ENCODE data around the gene ARHGEF10L. TPM values are rescaled to one million over a fixed set of nuclear protein-coding genes. Genes with fewer than 3 reads are reported as not detected.
A peak's percentile ranks its signal among the peaks of the same experiment; 100 is the strongest.
"Not testable (repeated sequence)": the region's sequence is repeated elsewhere in the genome, so short reads cannot be mapped to it uniquely, and the experiment has no call there.

The ARHGEF10L gene
- total RNA-seq, 1 experiment from 2014 or later = 21.6 TPM

DNA sequence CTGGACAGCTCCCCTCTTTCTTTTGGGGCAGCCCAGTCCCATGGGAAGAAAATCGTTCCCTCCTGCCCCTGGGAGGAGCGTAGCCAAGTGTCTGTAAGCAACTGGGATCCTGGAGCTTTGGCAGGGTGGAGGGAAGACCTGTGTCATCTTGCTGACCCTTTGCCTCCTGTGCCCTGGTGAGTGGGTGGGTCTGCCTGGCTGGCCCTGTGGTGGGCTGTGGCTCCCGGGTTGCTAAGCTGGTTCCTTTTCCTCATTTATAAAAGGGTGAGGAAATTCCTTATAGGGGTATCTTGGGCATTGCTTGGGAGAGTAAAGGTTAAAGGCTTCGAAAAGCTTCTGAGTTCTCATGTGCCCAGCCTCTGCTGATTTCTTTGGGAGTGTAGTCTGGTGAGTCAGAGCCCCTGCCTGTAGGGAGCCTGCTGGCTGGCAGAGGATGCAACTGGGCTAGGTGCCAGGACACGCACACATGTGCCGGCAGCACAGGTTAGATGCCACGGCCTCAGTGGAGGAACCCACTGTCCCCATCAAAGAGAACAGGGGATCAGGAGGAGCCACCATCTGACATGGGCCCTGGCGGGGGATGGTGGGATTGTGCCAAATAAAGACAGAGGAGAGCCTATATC is 85.2 kb downstream of the ARHGEF10L start:
- Histone ChIP-seq H3F3A (ENCODE audit: insufficient read depth, low read depth) (peaks cover 10% of the 10 kb centered on the region; the same call in 1 of the 2 replicates), H3K9me2 (ENCODE audit: insufficient read depth) (no peaks in the 10 kb centered on the region), H3K79me2 (ENCODE audit: low read depth) (no peaks in the 10 kb centered on the region), H3K4me2 (peak overlapping the region; percentile 36), H3K27me3 (ENCODE audit: insufficient read depth, low read depth) (no peaks in the 10 kb centered on the region), H3K36me3 (ENCODE audit: low read depth) (no peaks in the 10 kb centered on the region), H2AFZ (no peak overlapping the region), H3K4me1 (replicated peaks; ENCODE audit: insufficient read depth) (peaks cover 19% of the 10 kb centered on the region), H3K9me3 (ENCODE audit: insufficient read depth, low read depth) (no peaks in the 10 kb centered on the region), H3K4me3 (no peak overlapping the region), H4K20me1 (ENCODE audit: insufficient read depth) (no peaks in the 10 kb centered on the region), H3K27ac (peak overlapping the region; percentile 71)
- ChIA-PET CTCF (no interaction called here), POLR2A (ENCODE audit: unreplicated experiment) (no interaction called here)
- DNase-seq = peak; percentile 42 to 78
- TF ChIP-seq CTCF (conservative IDR thresholded peaks at IDR 0.05) = no peak
- no peak for TF ChIP-seq EZH2 (IDR thresholded peaks at IDR 0.05; ENCODE audit: low read depth)
- no TSS peak for BruUV-seq (replicated peaks)
- intact Hi-C loops (cut with micrococcal nuclease; ENCODE audit: unreplicated experiment) = no loop called here

- H3K9me3 ChIP-seq (ENCODE audit: insufficient read depth, low read depth) = no peaks in the 10 kb centered on the region
- no peak overlapping the region for H3K4me2 ChIP-seq
- no peaks in the 10 kb centered on the region for H3K36me3 ChIP-seq (ENCODE audit: low read depth)
- H3K9me2 ChIP-seq (ENCODE audit: insufficient read depth) = no peaks in the 10 kb centered on the region
- peaks cover 19% of the 10 kb centered on the region for H3K4me1 ChIP-seq (replicated peaks; ENCODE audit: insufficient read depth)
- no peak overlapping the region for H3K27ac ChIP-seq
- H3K4me3 ChIP-seq = no peak overlapping the region
- DNase-seq = no peak
- no peak overlapping the region for H2AFZ ChIP-seq
- H3K27me3 ChIP-seq (ENCODE audit: insufficient read depth, low read depth) = no peaks in the 10 kb centered on the region
- ChIA-PET CTCF (no interaction called here), POLR2A (ENCODE audit: unreplicated experiment) (no interaction called here)
- intact Hi-C loops (cut with micrococcal nuclease; ENCODE audit: unreplicated experiment) = no loop called here
- no peak for TF ChIP-seq CTCF (conservative IDR thresholded peaks at IDR 0.05)
- TF ChIP-seq EZH2 (IDR thresholded peaks at IDR 0.05; ENCODE audit: low read depth) = no peak
- no peaks in the 10 kb centered on the region for H4K20me1 ChIP-seq (ENCODE audit: insufficient read depth)
- no peaks in the 10 kb centered on the region for H3K79me2 ChIP-seq (ENCODE audit: low read depth)
- peaks cover 10% of the 10 kb centered on the region; the same call in 1 of the 2 replicates for H3F3A ChIP-seq (ENCODE audit: insufficient read depth, low read depth)
- BruUV-seq (replicated peaks) = no TSS peak
Observed at GRCh38 chr1:17627239-17628052, 87.9 kb downstream of the ARHGEF10L start.

DNA sequence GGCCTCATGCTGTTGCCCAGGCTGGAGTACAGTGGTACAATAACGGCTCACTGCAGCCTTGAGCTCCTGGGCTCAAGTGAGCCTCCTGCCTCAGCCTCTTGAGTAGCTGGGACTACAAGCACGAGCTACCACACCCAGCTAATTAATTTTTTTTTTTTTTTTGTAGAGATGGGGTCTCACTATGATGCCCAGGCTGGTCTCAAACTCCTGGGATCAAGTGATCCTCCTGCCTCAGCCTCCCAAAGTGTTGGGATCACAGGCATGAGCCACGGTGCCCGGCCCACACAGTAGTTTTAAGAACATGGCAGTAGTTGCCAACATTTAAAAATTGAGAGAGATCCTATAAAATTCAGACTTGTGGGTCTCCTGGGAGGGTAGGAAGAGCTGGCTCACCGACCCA is 89.5 kb downstream of the ARHGEF10L start:
- H2AFZ ChIP-seq; H3K9me3 ChIP-seq (ENCODE audit: insufficient read depth, low read depth); H4K20me1 ChIP-seq (ENCODE audit: insufficient read depth); DNase-seq; H3K4me3 ChIP-seq; H3K36me3 ChIP-seq (ENCODE audit: low read depth); H3K9me2 ChIP-seq (ENCODE audit: insufficient read depth); intact Hi-C loops (cut with micrococcal nuclease; ENCODE audit: unreplicated experiment); CTCF ChIA-PET; H3F3A ChIP-seq (ENCODE audit: insufficient read depth, low read depth); H3K27ac ChIP-seq; H3K79me2 ChIP-seq (ENCODE audit: low read depth); POLR2A ChIA-PET (ENCODE audit: unreplicated experiment); H3K27me3 ChIP-seq (ENCODE audit: insufficient read depth, low read depth); H3K4me2 ChIP-seq; BruUV-seq (replicated peaks): not testable (repeated sequence)
- H3K4me1 ChIP-seq (replicated peaks; ENCODE audit: insufficient read depth) = peaks cover 12% of the 10 kb centered on the region
